HEK293 (cell line): ENCODE measurements around the gene PTGES2.

Experiments
- BCL11A ChIP-seq: fragments of 450-650 bp; formaldehyde crosslinking; IDR thresholded peaks from 2 replicates; pipeline ENCODE4 v1.5.1; 2016; ENCODE audit warnings: low read depth, missing biosample characterization, missing genetic modification characterization
- GLI2 ChIP-seq: fragments of 450-650 bp; formaldehyde crosslinking; IDR thresholded peaks from 2 replicates; pipeline ENCODE4; 2017; ENCODE audit warnings: missing biosample characterization, missing genetic modification characterization, low read depth, borderline replicate concordance
- GLIS2 ChIP-seq: fragments of 450-650 bp; formaldehyde crosslinking; IDR thresholded peaks from 2 replicates; pipeline ENCODE4 v1.5.1; 2016; ENCODE audit warnings: missing biosample characterization, missing genetic modification characterization
- KLF16 ChIP-seq: fragments of 450-650 bp; formaldehyde crosslinking; IDR thresholded peaks from 2 replicates; pipeline ENCODE4 v1.5.1; 2017; ENCODE audit warnings: missing biosample characterization, missing genetic modification characterization
- SCRT2 ChIP-seq: fragments of 450-650 bp; formaldehyde crosslinking; IDR thresholded peaks from 2 replicates; pipeline ENCODE4 v1.5.1; 2016; ENCODE audit warnings: missing biosample characterization, missing genetic modification characterization
- SP7 ChIP-seq: fragments of 450-650 bp; formaldehyde crosslinking; IDR thresholded peaks from 2 replicates; pipeline ENCODE4 v1.5.1; 2016; ENCODE audit warnings: missing biosample characterization, missing genetic modification characterization
- ZBTB17 ChIP-seq: fragments of 450-650 bp; formaldehyde crosslinking; IDR thresholded peaks from 2 replicates; pipeline ENCODE4 v1.5.1; 2016; ENCODE audit warnings: missing biosample characterization, missing genetic modification characterization
- ZBTB20 ChIP-seq: fragments of 450-650 bp; formaldehyde crosslinking; IDR thresholded peaks from 2 replicates; pipeline ENCODE4 v1.5.1; 2016; ENCODE audit warnings: missing biosample characterization, missing genetic modification characterization
- ZFP37 ChIP-seq: fragments of 450-650 bp; formaldehyde crosslinking; IDR thresholded peaks from 2 replicates; pipeline ENCODE4 v1.5.1; 2016; ENCODE audit warnings: missing biosample characterization, missing genetic modification characterization
- ZFP41 ChIP-seq: fragments of 450-650 bp; formaldehyde crosslinking; IDR thresholded peaks from 2 replicates; pipeline ENCODE4 v1.5.1; 2016; ENCODE audit warnings: missing biosample characterization, missing genetic modification characterization, borderline replicate concordance
- ZNF121 ChIP-seq: fragments of 450-650 bp; formaldehyde crosslinking; IDR thresholded peaks from 2 replicates; pipeline ENCODE4 v1.5.1; 2016; ENCODE audit warnings: missing biosample characterization, missing genetic modification characterization
- ZNF19 ChIP-seq: fragments of 450-650 bp; formaldehyde crosslinking; IDR thresholded peaks from 2 replicates; pipeline ENCODE4; 2016; ENCODE audit warnings: missing biosample characterization, missing genetic modification characterization, low read depth
- ZNF391 ChIP-seq: fragments of 450-650 bp; formaldehyde crosslinking; IDR thresholded peaks from 2 replicates; pipeline ENCODE4 v1.5.1; 2016; ENCODE audit warnings: low read depth, missing biosample characterization, missing genetic modification characterization, borderline replicate concordance
- ZNF433 ChIP-seq: fragments of 450-650 bp; formaldehyde crosslinking; IDR thresholded peaks from 2 replicates; pipeline ENCODE4 v1.5.1; 2016; ENCODE audit warnings: missing biosample characterization, missing genetic modification characterization, low read depth
- ZNF530 ChIP-seq: fragments of 450-650 bp; formaldehyde crosslinking; IDR thresholded peaks from 2 replicates; pipeline ENCODE4 v1.5.1; 2016; ENCODE audit warnings: low read depth, missing biosample characterization, missing genetic modification characterization
- ZNF596 ChIP-seq: fragments of 450-650 bp; IDR thresholded peaks from 2 replicates; pipeline ENCODE4 v1.5.0; 2018; ENCODE audit warnings: missing biosample characterization, mild to moderate bottlenecking, missing genetic modification characterization, moderate library complexity
- ZNF626 ChIP-seq: fragments of 450-650 bp; sonication (Bioruptor Pico); formaldehyde crosslinking; IDR thresholded peaks from 2 replicates; pipeline ENCODE4 v1.5.1; 2018; ENCODE audit warnings: missing biosample characterization, missing genetic modification characterization, inconsistent platforms
- ZNF776 ChIP-seq: fragments of 450-650 bp; formaldehyde crosslinking; IDR thresholded peaks from 2 replicates; pipeline ENCODE4 v1.5.0; 2017; ENCODE audit warnings: missing biosample characterization, missing genetic modification characterization, borderline replicate concordance
- ZNF785 ChIP-seq: fragments of 450-650 bp; formaldehyde crosslinking; IDR thresholded peaks from 2 replicates; pipeline ENCODE4 v1.5.1; 2016; ENCODE audit warnings: missing biosample characterization, missing genetic modification characterization
- ZNF837 ChIP-seq: fragments of 450-650 bp; formaldehyde crosslinking; IDR thresholded peaks from 2 replicates; pipeline ENCODE4 v1.5.1; 2016; ENCODE audit warnings: missing biosample characterization, missing genetic modification characterization
- ZSCAN30 ChIP-seq: fragments of 450-650 bp; IDR thresholded peaks from 2 replicates; pipeline ENCODE4 v1.5.1; 2018; ENCODE audit warnings: missing biosample characterization, mild to moderate bottlenecking, missing genetic modification characterization, moderate library complexity
- TF ChIP-seq, protein P1 (sequence below): fragments of 450-650 bp; formaldehyde crosslinking; IDR thresholded peaks from 2 replicates; pipeline ENCODE4 v1.5.1; 2016; ENCODE audit warnings: missing biosample characterization, missing genetic modification characterization
- TF ChIP-seq, protein P2 (sequence below): fragments of 450-650 bp; formaldehyde crosslinking; IDR thresholded peaks from 2 replicates; pipeline ENCODE4 v1.5.1; 2017; ENCODE audit warnings: missing biosample characterization, missing genetic modification characterization
- TF ChIP-seq, protein P3 (sequence below): fragments of 450-650 bp; formaldehyde crosslinking; IDR thresholded peaks from 2 replicates; pipeline ENCODE4 v1.5.1; 2016; ENCODE audit warnings: missing biosample characterization, missing genetic modification characterization
- TF ChIP-seq, protein P4 (sequence below): fragments of 450-650 bp; formaldehyde crosslinking; IDR thresholded peaks from 2 replicates; pipeline ENCODE4 v1.5.1; 2016; ENCODE audit warnings: missing biosample characterization, missing genetic modification characterization
- TF ChIP-seq, protein P5 (sequence below): fragments of 450-650 bp; formaldehyde crosslinking; IDR thresholded peaks from 2 replicates; pipeline ENCODE4 v1.5.1; 2016; ENCODE audit warnings: missing biosample characterization, missing genetic modification characterization
- TF ChIP-seq, protein P6 (sequence below): fragments of 450-650 bp; formaldehyde crosslinking; IDR thresholded peaks from 2 replicates; pipeline ENCODE4 v1.5.0; 2017; ENCODE audit warnings: missing biosample characterization, missing genetic modification characterization, borderline replicate concordance

Gene PTGES2

DNA sequence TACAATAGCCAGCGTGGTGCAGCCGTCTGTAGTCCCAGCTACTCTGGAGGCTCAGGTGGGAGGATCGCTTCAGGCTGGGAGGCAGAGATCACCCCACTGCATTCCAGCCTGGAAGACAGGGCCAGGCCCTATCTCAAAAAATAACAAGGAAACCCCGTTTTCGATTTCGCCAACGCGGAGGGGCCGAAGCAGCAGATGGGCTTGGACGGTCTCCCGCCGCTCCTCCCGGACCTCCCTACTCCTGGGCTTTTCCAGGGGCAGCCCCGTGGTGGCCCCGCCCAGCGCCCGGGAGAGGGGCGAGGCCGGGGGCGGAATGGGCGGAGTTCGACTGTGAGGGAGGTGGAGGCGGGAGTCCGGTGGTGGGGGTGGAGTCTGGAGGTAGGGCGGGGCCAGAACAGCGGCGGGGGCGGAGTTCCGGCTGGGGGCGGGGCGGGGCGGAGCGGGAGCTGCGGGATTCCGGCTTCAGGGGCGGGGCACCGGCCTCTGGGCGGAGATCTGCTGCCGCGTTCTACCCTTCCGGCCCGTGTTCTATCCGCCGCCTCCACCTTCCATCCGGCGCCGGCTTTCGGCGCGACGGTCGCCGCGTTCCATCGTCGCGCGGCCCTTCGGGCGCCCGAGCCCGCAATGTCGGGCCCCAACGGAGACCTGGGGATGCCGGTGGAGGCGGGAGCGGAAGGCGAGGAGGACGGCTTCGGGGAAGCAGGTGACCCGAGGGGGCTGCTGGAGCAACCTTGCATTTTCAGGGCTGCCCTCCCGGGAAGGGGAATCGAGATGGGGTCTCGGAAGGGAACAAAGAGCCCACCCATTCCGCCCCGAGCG is 32.5 kb upstream of the PTGES2 start, which contains the start of gene BBLN (continued):
- TF ChIP-seq, protein P1, sequence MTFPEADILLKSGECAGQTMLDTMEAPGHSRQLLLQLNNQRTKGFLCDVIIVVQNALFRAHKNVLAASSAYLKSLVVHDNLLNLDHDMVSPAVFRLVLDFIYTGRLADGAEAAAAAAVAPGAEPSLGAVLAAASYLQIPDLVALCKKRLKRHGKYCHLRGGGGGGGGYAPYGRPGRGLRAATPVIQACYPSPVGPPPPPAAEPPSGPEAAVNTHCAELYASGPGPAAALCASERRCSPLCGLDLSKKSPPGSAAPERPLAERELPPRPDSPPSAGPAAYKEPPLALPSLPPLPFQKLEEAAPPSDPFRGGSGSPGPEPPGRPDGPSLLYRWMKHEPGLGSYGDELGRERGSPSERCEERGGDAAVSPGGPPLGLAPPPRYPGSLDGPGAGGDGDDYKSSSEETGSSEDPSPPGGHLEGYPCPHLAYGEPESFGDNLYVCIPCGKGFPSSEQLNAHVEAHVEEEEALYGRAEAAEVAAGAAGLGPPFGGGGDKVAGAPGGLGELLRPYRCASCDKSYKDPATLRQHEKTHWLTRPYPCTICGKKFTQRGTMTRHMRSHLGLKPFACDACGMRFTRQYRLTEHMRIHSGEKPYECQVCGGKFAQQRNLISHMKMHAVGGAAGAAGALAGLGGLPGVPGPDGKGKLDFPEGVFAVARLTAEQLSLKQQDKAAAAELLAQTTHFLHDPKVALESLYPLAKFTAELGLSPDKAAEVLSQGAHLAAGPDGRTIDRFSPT (tag by site-specific recombination), result no peak
- no peak for TF ChIP-seq ZNF785
- no peak for TF ChIP-seq SP7 (tag by site-specific recombination)
- no peak for TF ChIP-seq BCL11A (tag by site-specific recombination)
- TF ChIP-seq ZFP37, result no peak
- no peak for TF ChIP-seq ZNF19 (tag by site-specific recombination)
- 0 out of 2 replicates have a peak, but pooled peaks have one; percentile 25 for TF ChIP-seq ZNF391 (tag by site-specific recombination)
- TF ChIP-seq, protein P2, sequence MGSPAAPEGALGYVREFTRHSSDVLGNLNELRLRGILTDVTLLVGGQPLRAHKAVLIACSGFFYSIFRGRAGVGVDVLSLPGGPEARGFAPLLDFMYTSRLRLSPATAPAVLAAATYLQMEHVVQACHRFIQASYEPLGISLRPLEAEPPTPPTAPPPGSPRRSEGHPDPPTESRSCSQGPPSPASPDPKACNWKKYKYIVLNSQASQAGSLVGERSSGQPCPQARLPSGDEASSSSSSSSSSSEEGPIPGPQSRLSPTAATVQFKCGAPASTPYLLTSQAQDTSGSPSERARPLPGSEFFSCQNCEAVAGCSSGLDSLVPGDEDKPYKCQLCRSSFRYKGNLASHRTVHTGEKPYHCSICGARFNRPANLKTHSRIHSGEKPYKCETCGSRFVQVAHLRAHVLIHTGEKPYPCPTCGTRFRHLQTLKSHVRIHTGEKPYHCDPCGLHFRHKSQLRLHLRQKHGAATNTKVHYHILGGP (tag by site-specific recombination), result no peak
- TF ChIP-seq ZNF776, result no peak
- TF ChIP-seq ZNF626, result no peak
- TF ChIP-seq SCRT2 (tag by site-specific recombination), result no peak
- TF ChIP-seq ZNF433 (tag by site-specific recombination), result no peak
- peak; percentile 95 for TF ChIP-seq GLIS2 (tag by site-specific recombination)
- peak; percentile 51; the same call in 1 of the 2 replicates for TF ChIP-seq ZBTB17 (tag by site-specific recombination)
- TF ChIP-seq ZFP41 (tag by site-specific recombination), result no peak
- TF ChIP-seq, protein P3, sequence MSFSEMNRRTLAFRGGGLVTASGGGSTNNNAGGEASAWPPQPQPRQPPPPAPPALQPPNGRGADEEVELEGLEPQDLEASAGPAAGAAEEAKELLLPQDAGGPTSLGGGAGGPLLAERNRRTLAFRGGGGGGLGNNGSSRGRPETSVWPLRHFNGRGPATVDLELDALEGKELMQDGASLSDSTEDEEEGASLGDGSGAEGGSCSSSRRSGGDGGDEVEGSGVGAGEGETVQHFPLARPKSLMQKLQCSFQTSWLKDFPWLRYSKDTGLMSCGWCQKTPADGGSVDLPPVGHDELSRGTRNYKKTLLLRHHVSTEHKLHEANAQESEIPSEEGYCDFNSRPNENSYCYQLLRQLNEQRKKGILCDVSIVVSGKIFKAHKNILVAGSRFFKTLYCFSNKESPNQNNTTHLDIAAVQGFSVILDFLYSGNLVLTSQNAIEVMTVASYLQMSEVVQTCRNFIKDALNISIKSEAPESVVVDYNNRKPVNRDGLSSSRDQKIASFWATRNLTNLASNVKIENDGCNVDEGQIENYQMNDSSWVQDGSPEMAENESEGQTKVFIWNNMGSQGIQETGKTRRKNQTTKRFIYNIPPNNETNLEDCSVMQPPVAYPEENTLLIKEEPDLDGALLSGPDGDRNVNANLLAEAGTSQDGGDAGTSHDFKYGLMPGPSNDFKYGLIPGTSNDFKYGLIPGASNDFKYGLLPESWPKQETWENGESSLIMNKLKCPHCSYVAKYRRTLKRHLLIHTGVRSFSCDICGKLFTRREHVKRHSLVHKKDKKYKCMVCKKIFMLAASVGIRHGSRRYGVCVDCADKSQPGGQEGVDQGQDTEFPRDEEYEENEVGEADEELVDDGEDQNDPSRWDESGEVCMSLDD (tag by site-specific recombination), result 0 out of 2 replicates have a peak, but pooled peaks have one; percentile 35
- TF ChIP-seq, protein P4, sequence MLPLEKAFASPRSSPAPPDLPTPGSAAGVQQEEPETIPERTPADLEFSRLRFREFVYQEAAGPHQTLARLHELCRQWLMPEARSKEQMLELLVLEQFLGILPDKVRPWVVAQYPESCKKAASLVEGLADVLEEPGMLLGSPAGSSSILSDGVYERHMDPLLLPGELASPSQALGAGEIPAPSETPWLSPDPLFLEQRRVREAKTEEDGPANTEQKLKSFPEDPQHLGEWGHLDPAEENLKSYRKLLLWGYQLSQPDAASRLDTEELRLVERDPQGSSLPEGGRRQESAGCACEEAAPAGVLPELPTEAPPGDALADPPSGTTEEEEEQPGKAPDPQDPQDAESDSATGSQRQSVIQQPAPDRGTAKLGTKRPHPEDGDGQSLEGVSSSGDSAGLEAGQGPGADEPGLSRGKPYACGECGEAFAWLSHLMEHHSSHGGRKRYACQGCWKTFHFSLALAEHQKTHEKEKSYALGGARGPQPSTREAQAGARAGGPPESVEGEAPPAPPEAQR (tag by site-specific recombination), result no peak
- TF ChIP-seq ZNF837 (tag by site-specific recombination), result no peak
- no peak for TF ChIP-seq KLF16
- TF ChIP-seq ZNF530 (tag by site-specific recombination), result no peak
- TF ChIP-seq GLI2 (tag by site-specific recombination), result no peak
- TF ChIP-seq ZNF596 (tag by site-specific recombination), result no peak
- 0 out of 2 replicates have a peak, but pooled peaks have one; percentile 11 for TF ChIP-seq ZSCAN30 (tag by site-specific recombination)
- TF ChIP-seq ZNF121, result no peak
- TF ChIP-seq, protein P5, sequence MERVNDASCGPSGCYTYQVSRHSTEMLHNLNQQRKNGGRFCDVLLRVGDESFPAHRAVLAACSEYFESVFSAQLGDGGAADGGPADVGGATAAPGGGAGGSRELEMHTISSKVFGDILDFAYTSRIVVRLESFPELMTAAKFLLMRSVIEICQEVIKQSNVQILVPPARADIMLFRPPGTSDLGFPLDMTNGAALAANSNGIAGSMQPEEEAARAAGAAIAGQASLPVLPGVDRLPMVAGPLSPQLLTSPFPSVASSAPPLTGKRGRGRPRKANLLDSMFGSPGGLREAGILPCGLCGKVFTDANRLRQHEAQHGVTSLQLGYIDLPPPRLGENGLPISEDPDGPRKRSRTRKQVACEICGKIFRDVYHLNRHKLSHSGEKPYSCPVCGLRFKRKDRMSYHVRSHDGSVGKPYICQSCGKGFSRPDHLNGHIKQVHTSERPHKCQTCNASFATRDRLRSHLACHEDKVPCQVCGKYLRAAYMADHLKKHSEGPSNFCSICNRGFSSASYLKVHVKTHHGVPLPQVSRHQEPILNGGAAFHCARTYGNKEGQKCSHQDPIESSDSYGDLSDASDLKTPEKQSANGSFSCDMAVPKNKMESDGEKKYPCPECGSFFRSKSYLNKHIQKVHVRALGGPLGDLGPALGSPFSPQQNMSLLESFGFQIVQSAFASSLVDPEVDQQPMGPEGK (tag by site-specific recombination), result peak; percentile 92
- no peak; the same call in 1 of the 2 replicates for TF ChIP-seq ZBTB20
- TF ChIP-seq, protein P6, sequence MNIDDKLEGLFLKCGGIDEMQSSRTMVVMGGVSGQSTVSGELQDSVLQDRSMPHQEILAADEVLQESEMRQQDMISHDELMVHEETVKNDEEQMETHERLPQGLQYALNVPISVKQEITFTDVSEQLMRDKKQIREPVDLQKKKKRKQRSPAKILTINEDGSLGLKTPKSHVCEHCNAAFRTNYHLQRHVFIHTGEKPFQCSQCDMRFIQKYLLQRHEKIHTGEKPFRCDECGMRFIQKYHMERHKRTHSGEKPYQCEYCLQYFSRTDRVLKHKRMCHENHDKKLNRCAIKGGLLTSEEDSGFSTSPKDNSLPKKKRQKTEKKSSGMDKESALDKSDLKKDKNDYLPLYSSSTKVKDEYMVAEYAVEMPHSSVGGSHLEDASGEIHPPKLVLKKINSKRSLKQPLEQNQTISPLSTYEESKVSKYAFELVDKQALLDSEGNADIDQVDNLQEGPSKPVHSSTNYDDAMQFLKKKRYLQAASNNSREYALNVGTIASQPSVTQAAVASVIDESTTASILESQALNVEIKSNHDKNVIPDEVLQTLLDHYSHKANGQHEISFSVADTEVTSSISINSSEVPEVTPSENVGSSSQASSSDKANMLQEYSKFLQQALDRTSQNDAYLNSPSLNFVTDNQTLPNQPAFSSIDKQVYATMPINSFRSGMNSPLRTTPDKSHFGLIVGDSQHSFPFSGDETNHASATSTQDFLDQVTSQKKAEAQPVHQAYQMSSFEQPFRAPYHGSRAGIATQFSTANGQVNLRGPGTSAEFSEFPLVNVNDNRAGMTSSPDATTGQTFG (tag by site-specific recombination), result no peak
